Thoracic aorta (tissue), 2 donors: ENCODE results near the gene POLH. TPM values are rescaled to one million over a fixed set of nuclear protein-coding genes. Genes with fewer than 3 reads are reported as not detected.
A peak's percentile ranks its signal among the peaks of the same experiment; 100 is the strongest.
"Not testable (repeated sequence)": the region's sequence is repeated elsewhere in the genome, so short reads cannot be mapped to it uniquely, and the experiment has no call there.

Experiments used
- ATAC-seq: fragments of 150-250 bp; one replicate; pipeline ENCODE4 v1.8.0; 2017; ENCODE audit warnings: low read depth; ENCODE audit not compliant: insufficient number of reproducible peaks, low FRiP score
- DNase-seq: peaks from one replicate; pipeline ENCODE4 v3.0.0-alpha.2; 2020; ENCODE audit warnings: low spot score
- H3K27ac ChIP-seq, 2 donors: fragments of 200-600 bp; sonication (generic); 1 replicate in 1 of 2; 2 replicates in 1 of 2; pipeline ENCODE4 v1.5.1; 2016; ENCODE audit warnings: mild to moderate bottlenecking in 2 of 2, moderate library complexity in 2 of 2
- H3K27me3 ChIP-seq: fragments of 200-600 bp; sonication (generic); replicated peaks from 2 replicates; pipeline ENCODE4 v1.6.0; 2016; ENCODE audit warnings: mild to moderate bottlenecking; ENCODE audit not compliant: insufficient read depth
- H3K36me3 ChIP-seq: fragments of 200-600 bp; sonication (generic); one replicate; pipeline ENCODE4 v1.5.1; 2016
- H3K4me1 ChIP-seq, 2 donors: fragments of 200-600 bp; sonication (generic); 1 replicate in 1 of 2; 2 replicates in 1 of 2; pipeline versions ENCODE4 v1.5.1 to v1.6.0; 2016; ENCODE audit warnings: low read depth in 2 of 2, mild to moderate bottlenecking in 1 of 2; ENCODE audit not compliant: control insufficient read depth in 1 of 2
- H3K4me3 ChIP-seq: fragments of 200-600 bp; sonication (generic); 2 replicates; pipeline ENCODE4 v1.5.1; 2016; ENCODE audit warnings: mild to moderate bottlenecking
- H3K9me3 ChIP-seq: fragments of 200-600 bp; sonication (generic); 2 replicates; pipeline ENCODE4 v1.5.1; 2016
- total RNA-seq, 2 donors: library from RNA; depleted of rRNA; stranded (reverse); fragments of >200 nt; gene quantifications; one replicate each; pipeline versions ENCODE4 v1.1.0 to v1.2.3, GENCODE V29; 2016
- TF ChIP-seq, protein P1 (sequence below): fragments of 200-600 bp; sonication (generic); IDR thresholded peaks from one replicate; pipeline ENCODE4 v1.5.1; 2019; ENCODE audit warnings: antibody characterized with exemption

The POLH gene
- total RNA-seq = 10 to 100 TPM in 1 of 2 donors, 1 to 10 TPM in 1; 9.0 to 11.9 TPM

DNA sequence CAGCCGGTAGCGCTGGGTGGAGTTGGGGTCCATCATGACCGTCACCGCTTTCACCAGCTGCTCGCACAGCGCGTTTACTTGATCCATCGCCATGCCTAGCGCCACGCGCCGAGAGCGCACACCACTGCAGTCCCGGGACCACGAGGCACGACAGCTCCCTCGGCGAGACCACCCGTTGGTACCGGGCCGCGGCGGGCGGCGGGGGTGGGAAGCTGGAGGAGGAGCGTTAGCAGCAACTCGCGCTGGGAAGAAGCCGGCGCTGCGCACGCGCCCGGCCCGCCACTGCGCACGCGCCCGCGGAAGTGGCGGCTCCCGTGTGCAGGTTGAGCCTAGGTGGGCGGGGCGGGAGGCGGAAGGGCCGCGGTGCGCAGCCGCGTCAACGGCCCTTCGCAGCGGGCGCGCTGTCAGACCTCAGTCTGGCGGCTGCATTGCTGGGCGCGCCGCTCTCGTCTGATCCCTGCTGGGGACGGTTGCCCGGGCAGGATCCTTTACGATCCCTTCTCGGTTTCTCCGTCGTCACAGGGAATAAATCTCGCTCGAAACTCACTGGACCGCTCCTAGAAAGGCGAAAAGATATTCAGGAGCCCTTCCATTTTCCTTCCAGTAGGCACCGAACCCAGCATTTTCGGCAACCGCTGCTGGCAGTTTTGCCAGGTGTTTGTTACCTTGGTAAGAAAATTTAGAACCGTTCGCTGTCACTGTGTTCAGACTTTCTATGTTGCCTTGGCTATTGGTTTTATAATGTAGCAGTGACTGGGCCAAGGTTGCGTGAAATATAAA lies at the start of gene POLH, which contains the start of gene XPO5:
TSS of gene POLH (plus strand) at position 414 of the 780 bp plus-strand sequence. CDS start 6,135 bp downstream, outside the sequence.
TSS of gene XPO5 (minus strand) at position 267 of the 780 bp plus-strand sequence. CDS start at position 93, 174 bp downstream.
- Histone ChIP-seq H3K4me1 (peaks cover 12 to 25% of the 10 kb centered on the region in 2 donors), H3K27ac (peak within 1 kb of the TSS; percentile 27 to 69), H3K36me3 (peaks cover 7% of the 10 kb centered on the region), H3K27me3 (no peaks in the 10 kb centered on the region), H3K4me3 (peak within 1 kb of the TSS; percentile 86), H3K9me3 (no peaks in the 10 kb centered on the region)
- TF ChIP-seq, protein P1, sequence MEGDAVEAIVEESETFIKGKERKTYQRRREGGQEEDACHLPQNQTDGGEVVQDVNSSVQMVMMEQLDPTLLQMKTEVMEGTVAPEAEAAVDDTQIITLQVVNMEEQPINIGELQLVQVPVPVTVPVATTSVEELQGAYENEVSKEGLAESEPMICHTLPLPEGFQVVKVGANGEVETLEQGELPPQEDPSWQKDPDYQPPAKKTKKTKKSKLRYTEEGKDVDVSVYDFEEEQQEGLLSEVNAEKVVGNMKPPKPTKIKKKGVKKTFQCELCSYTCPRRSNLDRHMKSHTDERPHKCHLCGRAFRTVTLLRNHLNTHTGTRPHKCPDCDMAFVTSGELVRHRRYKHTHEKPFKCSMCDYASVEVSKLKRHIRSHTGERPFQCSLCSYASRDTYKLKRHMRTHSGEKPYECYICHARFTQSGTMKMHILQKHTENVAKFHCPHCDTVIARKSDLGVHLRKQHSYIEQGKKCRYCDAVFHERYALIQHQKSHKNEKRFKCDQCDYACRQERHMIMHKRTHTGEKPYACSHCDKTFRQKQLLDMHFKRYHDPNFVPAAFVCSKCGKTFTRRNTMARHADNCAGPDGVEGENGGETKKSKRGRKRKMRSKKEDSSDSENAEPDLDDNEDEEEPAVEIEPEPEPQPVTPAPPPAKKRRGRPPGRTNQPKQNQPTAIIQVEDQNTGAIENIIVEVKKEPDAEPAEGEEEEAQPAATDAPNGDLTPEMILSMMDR = no peak
- DNase-seq = peak; percentile 47
- peak; percentile 80 for ATAC-seq

DNA sequence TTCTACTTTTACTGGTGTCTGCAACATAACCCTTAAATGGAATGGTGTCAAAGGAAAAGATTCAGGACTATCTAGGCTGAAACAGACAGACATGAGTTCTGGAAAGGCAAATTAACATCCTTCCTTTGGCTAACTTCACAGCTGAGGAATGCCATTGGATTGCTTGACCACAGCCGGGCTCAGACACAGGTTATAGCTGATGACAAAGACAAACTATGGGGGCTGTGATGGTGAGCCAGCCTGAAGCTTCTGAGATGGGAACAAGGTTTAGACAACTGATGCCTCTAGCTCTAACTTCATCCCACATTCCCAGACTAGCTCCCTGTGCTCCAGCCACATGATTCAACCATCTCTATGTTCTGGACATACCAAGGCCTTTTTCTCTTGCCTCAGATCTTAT lies 43.8 kb upstream of the POLH start:
- Histone ChIP-seq H3K27me3 (no peaks in the 10 kb centered on the region), H3K4me1 (no peaks in the 10 kb centered on the region), H3K27ac (no peak overlapping the region), H3K36me3 (peaks cover 37% of the 10 kb centered on the region), H3K9me3 (no peaks in the 10 kb centered on the region), H3K4me3 (no peak overlapping the region)
- TF ChIP-seq, protein P1 = no peak
- DNase-seq (no peak), ATAC-seq (no peak)

DNA sequence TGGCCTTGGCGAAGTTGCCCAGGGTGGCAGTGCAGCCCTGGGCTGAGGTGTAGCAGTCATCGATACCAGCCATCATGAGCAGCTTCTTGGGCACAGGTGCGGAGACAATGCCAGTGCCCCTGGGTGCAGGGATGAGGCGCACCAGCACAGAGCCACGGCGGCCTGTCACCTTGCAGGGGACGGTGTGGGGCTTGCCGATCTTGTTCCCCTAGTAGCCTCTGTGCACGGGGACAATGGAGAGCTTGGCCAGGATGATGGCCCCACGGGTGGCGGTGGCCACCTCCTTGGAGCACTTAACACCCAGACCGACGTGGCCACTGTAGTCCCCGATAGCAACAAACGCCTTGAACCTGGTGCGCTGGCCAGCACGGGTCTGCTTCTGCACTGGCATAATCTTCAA lies 37.0 kb upstream of the POLH start:
- H3K36me3 ChIP-seq = peaks cover 23% of the 10 kb centered on the region
- not testable (repeated sequence) for H3K27me3 ChIP-seq, DNase-seq, H3K4me1 ChIP-seq, H3K9me3 ChIP-seq, H3K4me3 ChIP-seq, ATAC-seq, H3K27ac ChIP-seq

DNA sequence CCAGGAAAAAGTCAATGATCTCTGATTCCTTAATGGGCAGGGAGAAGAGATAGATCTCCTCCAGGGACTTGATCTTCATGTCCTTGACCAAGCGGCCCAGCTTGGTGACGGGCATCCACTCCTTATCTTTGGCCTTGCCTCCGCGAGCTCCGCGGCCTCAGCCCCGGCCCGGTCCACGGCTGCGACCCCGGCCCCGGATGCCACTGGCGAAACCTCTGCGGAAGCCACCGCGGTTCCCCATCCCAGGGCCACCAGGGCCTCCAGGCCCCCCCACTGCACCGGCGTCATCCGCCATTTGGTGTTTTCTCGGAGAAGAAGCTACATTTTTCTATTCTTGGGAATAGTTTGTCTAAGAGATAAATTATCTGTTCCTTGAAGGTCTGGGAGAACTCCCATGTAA lies 36.6 kb upstream of the POLH start:
- peaks cover 24% of the 10 kb centered on the region for H3K36me3 ChIP-seq
- H3K4me3 ChIP-seq, ATAC-seq, H3K4me1 ChIP-seq, DNase-seq, H3K27me3 ChIP-seq, H3K9me3 ChIP-seq, H3K27ac ChIP-seq: not testable (repeated sequence)

DNA sequence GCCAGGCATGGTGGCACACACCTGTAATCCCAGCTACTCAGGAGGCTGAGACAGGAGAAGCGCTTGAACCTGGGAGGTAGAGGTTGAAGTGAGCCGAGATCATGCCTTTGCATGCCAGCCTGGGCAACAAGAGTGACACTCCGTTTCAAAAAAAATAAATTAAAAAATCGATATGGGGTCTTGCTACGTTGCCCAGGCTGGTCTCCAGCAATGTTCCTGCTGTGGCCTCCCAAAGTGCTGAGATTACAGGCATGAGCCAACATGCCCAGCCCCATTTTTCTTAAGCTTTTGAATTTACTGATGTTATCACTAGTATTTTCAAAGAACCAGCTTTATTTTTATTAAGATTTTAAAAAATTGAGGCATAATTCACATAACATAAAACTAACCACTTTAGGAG lies 35.5 kb upstream of the POLH start:
- no peaks in the 10 kb centered on the region for H3K9me3 ChIP-seq
- H3K4me1 ChIP-seq = no peaks in the 10 kb centered on the region
- TF ChIP-seq, protein P1 = no peak
- H3K27ac ChIP-seq = no peak overlapping the region
- DNase-seq (no peak), ATAC-seq (no peak)
- H3K36me3 ChIP-seq = peaks cover 24% of the 10 kb centered on the region
- H3K4me3 ChIP-seq = no peak overlapping the region
- no peaks in the 10 kb centered on the region for H3K27me3 ChIP-seq

DNA sequence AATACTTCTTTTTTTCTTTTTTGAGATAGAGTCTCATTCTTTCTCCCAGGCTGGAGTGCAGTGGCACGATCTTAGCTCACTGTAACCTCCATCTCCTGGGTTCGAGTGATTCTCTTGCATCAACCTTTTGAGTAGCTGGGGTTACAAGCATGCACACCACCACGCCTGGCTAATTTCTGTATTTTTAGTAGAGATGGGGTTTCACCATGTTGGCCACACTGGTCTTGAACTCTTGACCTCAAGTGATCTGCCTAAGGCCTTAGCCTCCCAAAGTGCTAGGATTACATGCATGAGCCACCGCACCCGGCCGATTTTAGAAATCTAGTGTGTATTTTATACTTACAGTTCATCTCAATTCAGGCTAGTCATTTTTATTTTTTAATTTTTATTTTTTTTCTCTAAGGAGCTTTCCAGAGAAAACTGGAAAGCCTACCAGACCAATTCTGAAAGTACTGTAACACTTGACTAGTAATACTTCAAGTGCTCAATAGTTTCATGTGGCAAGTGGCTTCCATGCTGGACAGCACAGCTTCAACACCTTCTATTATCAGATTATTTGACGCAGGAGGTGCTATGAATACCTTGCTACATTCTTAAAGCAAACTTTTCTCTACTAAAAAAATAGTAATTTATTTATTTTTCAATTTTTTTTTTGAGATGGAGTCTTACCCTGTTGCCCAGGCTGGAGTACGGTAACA lies 34.1 kb upstream of the POLH start:
- DNase-seq (no peak), ATAC-seq (no peak)
- peaks cover 27% of the 10 kb centered on the region for H3K36me3 ChIP-seq
- H3K4me1 ChIP-seq = no peaks in the 10 kb centered on the region
- no peaks in the 10 kb centered on the region for H3K9me3 ChIP-seq
- H3K27ac ChIP-seq = no peak overlapping the region
- no peak overlapping the region for H3K4me3 ChIP-seq
- H3K27me3 ChIP-seq = no peaks in the 10 kb centered on the region
- TF ChIP-seq, protein P1 = no peak
